ENCODE measurements around the gene CPXM2.

Gene CPXM2

GRCh38 chr10:123868038-123869019, 23.3 kb downstream of the CPXM2 start:
- DNase-seq = no peak

DNA sequence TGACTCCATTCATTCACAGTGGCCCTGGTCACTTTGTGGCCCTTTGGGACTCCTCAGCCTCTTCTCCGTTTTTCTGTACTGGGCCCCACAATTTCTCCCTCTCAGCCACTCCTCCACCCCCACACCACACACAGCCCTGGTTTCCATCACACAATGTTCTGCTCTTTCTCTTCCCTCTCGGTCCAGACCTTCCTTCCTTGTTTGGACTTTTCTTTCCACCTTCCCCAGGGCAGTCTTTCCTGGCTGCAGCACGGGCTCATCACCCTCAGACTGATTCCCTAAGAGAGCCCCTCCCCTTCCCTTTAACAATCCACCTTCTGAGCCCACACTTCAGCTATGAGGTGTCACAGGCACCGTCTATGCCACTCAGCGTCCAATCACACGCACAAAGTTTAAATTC, 25.7 kb downstream of the CPXM2 start:
- DNase-seq = no peak

GRCh38 chr10:123865350-123865749, 26.3 kb downstream of the CPXM2 start:
- no peak for DNase-seq

DNA sequence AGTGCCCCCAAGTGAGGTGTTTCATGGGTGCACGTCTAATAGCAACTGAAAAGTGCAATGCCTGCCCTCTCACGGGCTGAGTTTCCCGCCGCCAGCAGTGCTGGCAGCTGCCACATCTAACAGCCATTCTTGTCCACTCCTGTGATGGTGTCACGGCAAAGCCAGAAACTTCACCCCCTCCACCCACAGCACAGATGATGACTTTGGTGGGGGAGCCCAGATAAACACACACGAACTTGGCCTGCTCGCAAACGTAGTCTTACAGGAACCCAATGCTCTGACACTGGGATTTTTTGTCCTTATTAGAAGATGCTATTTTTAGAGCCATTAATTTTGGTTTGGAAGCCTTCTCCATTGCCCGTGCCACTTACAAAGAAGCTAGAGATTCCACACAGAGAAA, 26.7 kb downstream of the CPXM2 start:
- DNase-seq = no peak

GRCh38 chr10:123863721-123864482, 27.7 kb downstream of the CPXM2 start:
- DNase-seq = no peak

DNA sequence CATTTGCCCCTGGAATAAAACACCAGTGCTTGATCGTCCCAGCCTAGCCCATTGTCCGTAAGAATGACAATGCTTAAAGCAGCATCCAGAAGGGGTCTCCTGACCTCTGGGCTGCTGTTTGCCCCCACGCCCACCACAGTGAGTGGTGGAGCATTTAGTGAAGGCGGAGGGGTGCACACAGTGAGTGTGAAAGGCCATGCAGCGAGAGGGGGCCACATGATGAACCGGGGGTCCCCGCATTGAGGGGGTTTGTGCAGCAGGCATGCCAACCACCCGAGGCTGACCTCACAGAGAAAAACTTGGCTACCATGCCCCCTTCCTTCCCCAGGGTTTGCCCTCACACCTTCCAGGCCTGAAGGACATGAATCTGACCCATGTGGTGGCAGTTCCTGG, 28.4 kb downstream of the CPXM2 start:
- DNase-seq = no peak

GRCh38 chr10:123862421-123863182, 29.0 kb downstream of the CPXM2 start:
- DNase-seq = no peak

DNA sequence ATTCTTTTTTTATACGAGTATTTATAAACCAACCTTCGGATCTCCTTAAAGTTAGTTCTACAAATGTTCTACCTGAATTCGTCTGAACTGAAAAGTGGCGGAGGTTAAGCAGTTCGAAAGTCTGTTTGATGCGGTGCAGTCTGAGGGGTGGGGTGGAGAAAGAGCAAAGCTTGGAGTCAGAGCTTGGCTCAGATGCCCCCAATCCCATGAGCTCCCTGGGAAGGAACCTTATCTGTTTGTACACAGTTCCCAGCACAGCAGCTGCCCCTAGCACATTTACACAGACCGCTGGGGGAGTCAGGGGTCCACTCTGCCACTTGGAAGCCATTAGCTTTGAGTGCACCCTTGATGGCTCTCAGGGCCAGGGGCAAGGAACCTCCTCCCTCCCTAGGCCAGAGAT, 30.8 kb downstream of the CPXM2 start:
- DNase-seq = no peak

GRCh38 chr10:123860209-123860608, 31.4 kb downstream of the CPXM2 start:
- no peak for DNase-seq

GRCh38 chr10:123859653-123860050, 32.0 kb downstream of the CPXM2 start:
- no peak for DNase-seq

- no peak for DNase-seq
Measured at GRCh38 chr10:123858907-123859652, 32.5 kb downstream of the CPXM2 start.

GRCh38 chr10:123858077-123858681, 33.4 kb downstream of the CPXM2 start:
- DNase-seq = no peak

DNA sequence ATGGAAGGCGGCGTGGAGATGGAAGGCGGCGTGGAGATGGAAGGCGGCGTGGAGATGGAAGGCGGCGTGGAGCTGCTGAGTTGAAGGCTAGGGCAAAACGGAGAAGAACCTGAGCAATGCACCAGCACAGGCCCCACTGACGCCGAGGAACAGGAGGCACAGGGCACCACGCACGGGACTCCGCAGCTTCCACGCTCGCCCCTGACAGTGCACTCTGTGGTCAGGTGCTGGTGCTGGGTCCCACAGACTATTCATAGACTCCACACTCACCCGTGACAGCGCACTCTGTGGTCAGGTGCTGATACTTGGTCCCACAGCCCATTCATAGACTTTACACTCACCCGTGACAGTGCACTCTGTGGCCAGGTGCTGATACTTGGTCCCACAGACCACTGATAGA, 34.0 kb downstream of the CPXM2 start:
- DNase-seq = no peak

- DNase-seq = no peak
Measured at GRCh38 chr10:123855008-123855684, 36.5 kb downstream of the CPXM2 start.

DNA sequence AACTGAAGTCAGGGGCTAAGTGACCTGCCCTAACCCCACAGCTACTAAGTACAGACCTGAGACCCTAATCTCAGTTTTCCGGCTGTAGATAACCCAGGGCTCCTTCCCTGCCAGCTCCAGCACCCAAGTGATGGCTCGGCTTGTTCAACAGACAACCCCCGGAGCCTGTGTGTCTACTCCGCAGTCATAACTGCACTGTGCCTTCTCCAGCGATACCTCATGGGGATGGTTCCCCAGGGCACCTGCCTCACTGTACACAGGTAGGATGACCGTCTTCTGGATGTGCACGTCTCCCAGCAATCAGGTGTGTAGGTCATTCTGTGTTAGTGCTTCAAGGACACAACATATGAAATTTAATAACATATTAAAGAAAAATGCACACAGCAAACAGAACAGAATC, 37.1 kb downstream of the CPXM2 start:
- DNase-seq = no peak

GRCh38 chr10:123854003-123854402, 37.6 kb downstream of the CPXM2 start:
- DNase-seq = no peak

- no peak for DNase-seq
Measured at GRCh38 chr10:123852411-123852951, 39.1 kb downstream of the CPXM2 start.

DNA sequence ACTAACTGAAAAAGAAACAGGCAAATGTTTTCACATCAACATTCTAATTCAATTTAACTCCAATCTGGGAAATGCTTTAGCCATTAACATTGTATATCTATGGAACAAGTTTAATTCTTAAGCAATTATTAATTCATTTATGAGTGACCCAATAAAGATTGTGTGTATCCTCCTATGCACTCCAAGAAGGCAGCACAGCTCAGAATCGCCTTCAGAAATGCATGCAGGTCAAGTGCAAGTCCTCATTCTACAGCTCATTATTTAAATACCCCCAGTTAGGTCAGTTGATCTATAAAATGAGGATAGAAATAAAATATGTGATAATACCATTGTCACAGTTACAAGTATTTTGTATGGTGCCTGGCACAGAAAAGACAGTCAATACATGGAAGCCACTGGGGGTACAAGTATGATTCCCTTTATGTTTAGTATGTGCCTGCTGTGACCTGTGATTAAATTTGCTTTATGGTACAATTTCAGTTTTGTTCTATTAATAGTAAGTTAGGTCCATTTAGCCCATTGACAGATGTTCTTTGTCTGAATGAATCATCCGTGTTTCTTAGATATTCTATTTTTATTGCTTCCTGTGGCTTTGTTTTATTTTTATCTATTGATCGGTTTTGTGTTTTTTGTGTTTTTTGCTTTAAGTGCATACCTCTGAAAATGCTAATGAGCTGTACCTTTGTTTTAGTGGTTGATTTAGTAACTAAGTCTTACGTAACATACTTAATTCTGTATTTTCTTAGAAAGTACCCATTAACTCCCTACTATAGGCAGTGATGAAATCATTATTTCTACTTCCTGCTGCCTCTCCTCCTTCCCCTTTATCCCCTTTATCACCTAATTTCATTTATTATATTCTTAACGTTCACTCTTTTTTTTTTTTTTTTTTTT, 42.8 kb downstream of the CPXM2 start:
- no peak for DNase-seq

DNA sequence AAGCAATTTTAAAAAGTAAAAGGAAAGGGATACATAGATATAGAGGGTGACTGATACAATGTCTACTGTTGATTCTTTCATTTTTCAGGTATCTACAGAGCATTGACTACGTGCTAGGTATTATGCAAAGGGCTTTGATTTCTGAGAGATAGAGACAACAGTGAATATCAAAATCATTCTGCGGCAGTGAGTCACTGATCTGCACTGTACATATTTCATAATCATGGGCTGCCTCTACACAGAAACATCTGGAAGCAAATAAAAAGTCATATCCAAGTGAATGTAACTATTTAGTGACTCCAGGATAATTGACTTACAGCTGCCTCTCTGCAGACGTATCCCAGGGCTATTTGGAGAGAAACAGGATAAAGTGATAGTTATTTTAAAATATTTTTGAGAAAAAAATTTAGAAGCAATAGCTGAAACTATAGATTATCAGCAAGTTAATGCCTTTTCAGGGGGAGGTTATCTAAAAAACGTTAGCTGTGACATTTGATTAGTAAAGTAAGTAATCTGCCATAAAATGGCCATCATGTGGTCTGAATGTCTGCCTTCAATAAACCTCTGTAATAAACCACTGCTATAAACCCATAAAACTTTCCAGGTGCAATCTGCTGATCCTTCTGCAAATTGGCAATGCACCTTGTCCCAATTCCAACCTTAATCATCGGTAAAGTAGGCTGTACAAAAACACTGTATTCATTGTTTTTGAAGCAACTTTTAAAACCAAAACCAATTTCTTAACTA, 43.7 kb downstream of the CPXM2 start:
- no peak for DNase-seq

Data from NCI-H446 (cell line).